Astrocyte (in vitro differentiated cells and primary cell): Measurements from ENCODE around the gene CRYBG2.

Experiments used
- CTCF ChIP-seq: IDR thresholded peaks from 2 replicates; pipeline ENCODE4 v1.5.1; 2011; ENCODE audit warnings: low read depth, mild to moderate bottlenecking, inconsistent platforms, low read length, moderate library complexity; ENCODE audit not compliant: insufficient read depth
- EZH2 ChIP-seq: IDR thresholded peaks from 2 replicates; pipeline ENCODE4 v1.6.1; 2012; ENCODE audit warnings: mild to moderate bottlenecking, low read length, inconsistent platforms; ENCODE audit not compliant: insufficient read depth

DNA sequence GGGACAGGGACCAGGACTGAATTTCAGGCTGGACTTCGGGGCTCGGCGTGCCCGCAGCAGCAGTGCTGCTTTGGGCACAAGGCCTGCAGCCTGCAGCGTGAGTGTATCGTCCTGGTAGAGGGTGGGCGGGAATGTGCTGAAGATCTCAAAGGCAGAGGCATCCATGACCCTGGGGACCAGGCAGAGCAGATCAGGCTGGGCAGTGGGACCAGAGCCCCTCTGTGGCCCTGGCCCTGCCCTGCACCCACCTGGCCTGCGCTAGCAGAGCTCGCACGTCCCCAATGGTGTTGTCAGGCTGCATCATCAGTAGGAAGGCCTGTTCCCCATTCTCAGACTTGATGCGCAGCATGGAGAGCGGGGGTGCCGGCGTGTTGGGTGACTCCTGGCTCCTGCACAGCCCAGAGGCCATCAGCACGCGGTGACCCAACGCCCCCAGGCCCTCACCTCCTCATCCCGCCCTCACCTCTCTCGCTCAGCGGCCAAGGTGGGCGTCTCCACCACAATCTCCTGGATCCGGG lies 71.5 kb downstream of the CRYBG2 start:
- TF ChIP-seq EZH2, result no peak
- TF ChIP-seq CTCF, result no peak
